PC-3 (cell line): Measurements from ENCODE around the gene PHC3. TPM values are rescaled to one million over a fixed set of nuclear protein-coding genes. Genes with fewer than 3 reads are reported as not detected.

Experiments used
- ATAC-seq: fragments of 200-7000 bp; cut with Tn5 transposase; 2 replicates; pipeline ENCODE4 v1.9.1; 2020; ENCODE audit warnings: mild to moderate bottlenecking, moderate library complexity
- BruUV-seq: library from RNA; stranded (reverse); fragments of 400-500 nt; replicated peaks from 2 replicates; lab custom pipeline; 2021; lab: Mats Ljungman, UMichigan
- CTCF ChIA-PET: fragments of 300-600 bp; sonication (Branson Sonifier 250); formaldehyde crosslinking; loops from one replicate; lab custom pipeline; 2022; ENCODE audit warnings: antibody characterized with exemption; lab: Charles Lee
- POLR2A ChIA-PET: fragments of 300-600 bp; sonication (Branson Sonifier 250); formaldehyde crosslinking; loops from one replicate; lab custom pipeline; 2022; ENCODE audit warnings: antibody characterized with exemption; ENCODE audit not compliant: unreplicated experiment; lab: Charles Lee
- DNase-seq: peaks from one replicate; pipeline ENCODE4 v3.0.0-alpha.2; 2015
- H2AFZ ChIP-seq: fragments of 300-600 bp; sonication (generic); 2 replicates; pipeline ENCODE4 v1.6.0; 2016; ENCODE audit warnings: antibody characterized with exemption, low read length
- H3F3A ChIP-seq: fragments of 300-600 bp; sonication (generic); one replicate; pipeline ENCODE4 v1.6.0; 2017; ENCODE audit warnings: antibody characterized with exemption, low read length, control low read depth, mild to moderate bottlenecking; ENCODE audit not compliant: unreplicated experiment
- H3K27ac ChIP-seq: fragments of 300-600 bp; sonication (generic); 2 replicates; pipeline ENCODE4 v1.5.1; 2016; ENCODE audit warnings: mild to moderate bottlenecking, low read length
- H3K27me3 ChIP-seq: fragments of 300-600 bp; sonication (generic); 2 replicates; pipeline ENCODE4 v1.6.1; 2016; ENCODE audit warnings: low read length, mixed read lengths
- H3K36me3 ChIP-seq: fragments of 300-600 bp; sonication (generic); 2 replicates; pipeline ENCODE4 v1.6.1; 2016; ENCODE audit warnings: low read depth, mixed run types, low read length, mixed read lengths
- H3K4me1 ChIP-seq: fragments of 300-600 bp; sonication (generic); 2 replicates; pipeline ENCODE4 v1.5.1; 2016; ENCODE audit warnings: low read length; ENCODE audit not compliant: insufficient read depth
- H3K4me2 ChIP-seq: fragments of 300-600 bp; sonication (generic); 2 replicates; pipeline ENCODE4 v1.6.0; 2016; ENCODE audit warnings: low read length
- H3K4me3 ChIP-seq: fragments of 300-600 bp; sonication (generic); 2 replicates; pipeline ENCODE4 v1.5.1; 2016; ENCODE audit warnings: mild to moderate bottlenecking, low read length, mixed read lengths
- H3K79me2 ChIP-seq: fragments of 300-600 bp; sonication (generic); 2 replicates; pipeline ENCODE4 v1.6.1; 2017; ENCODE audit warnings: low read length, mixed read lengths
- H3K9ac ChIP-seq: fragments of 300-600 bp; sonication (generic); 2 replicates; pipeline ENCODE4 v1.6.0; 2016; ENCODE audit warnings: mild to moderate bottlenecking, low read length
- H3K9me2 ChIP-seq: fragments of 300-600 bp; sonication (generic); replicated peaks from 2 replicates; pipeline ENCODE4 v1.6.1; 2016; ENCODE audit warnings: mixed run types, low read length, mixed read lengths
- H3K9me3 ChIP-seq: fragments of 300-600 bp; sonication (generic); 2 replicates; pipeline ENCODE4 v1.6.1; 2016; ENCODE audit warnings: low read length, mixed read lengths
- H4K20me1 ChIP-seq: fragments of 300-600 bp; sonication (generic); 2 replicates; pipeline ENCODE4 v1.6.1; 2016; ENCODE audit warnings: low read length, mixed read lengths
- CTCF ChIP-seq: fragments of 300-600 bp; sonication (generic); conservative IDR thresholded peaks from 2 replicates; pipeline ENCODE4 v1.5.1; 2017; ENCODE audit warnings: antibody characterized with exemption, low read depth, mild to moderate bottlenecking, low read length
- EZH2 ChIP-seq: fragments of 300-600 bp; sonication (generic); IDR thresholded peaks from one replicate; pipeline ENCODE4 v1.6.1; 2017; ENCODE audit warnings: antibody characterized with exemption, mild to moderate bottlenecking, low read length; ENCODE audit not compliant: unreplicated experiment
- EZH2phosphoT487 ChIP-seq: fragments of 300-600 bp; sonication (generic); IDR thresholded peaks from 2 replicates; pipeline ENCODE4 v1.6.1; 2018; ENCODE audit warnings: mild to moderate bottlenecking, antibody characterized with exemption, low read length, borderline replicate concordance
- intact Hi-C: fragments of 100-400 bp; cut with micrococcal nuclease; formaldehyde crosslinking; loops from 2 replicates; pipeline ENCODE4 v1.9.0; 2023
- total RNA-seq: library from RNA; depleted of rRNA; stranded (reverse); fragments of >200 nt; gene quantifications from 2 replicates; pipeline ENCODE4 v1.2.3, GENCODE V29; 2014

Gene PHC3
- total RNA-seq, 1 experiment from 2014 or later = 7.5 TPM

DNA sequence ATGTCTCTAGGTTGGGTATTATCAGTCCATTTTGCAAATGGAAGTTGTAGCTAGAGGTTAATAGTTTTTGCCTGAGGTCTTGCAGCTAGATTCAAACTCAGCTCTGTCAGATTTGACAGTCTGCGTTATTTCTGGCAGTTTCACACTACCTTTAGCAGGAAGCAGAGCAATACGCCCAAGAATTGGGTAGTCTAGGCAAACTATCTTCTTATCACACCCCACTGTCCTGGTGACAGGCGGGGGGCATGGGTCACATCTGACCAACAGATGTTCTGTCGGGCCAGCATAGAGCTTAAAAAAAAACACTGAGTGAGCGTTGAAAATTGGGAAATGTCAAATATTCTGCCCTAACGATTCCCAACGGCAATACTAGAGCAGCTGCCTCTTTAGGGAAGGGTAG is 138.0 kb downstream of the PHC3 start:
- Histone ChIP-seq H3K27ac (no peak overlapping the region), H3K4me2 (no peak overlapping the region), H3K79me2 (no peaks in the 10 kb centered on the region), H2AFZ (no peak overlapping the region), H4K20me1 (no peaks in the 10 kb centered on the region), H3K4me1 (peaks cover 27% of the 10 kb centered on the region), H3K4me3 (no peak overlapping the region), H3K9me3 (no peaks in the 10 kb centered on the region), H3F3A (no peaks in the 10 kb centered on the region), H3K9ac (no peak overlapping the region), H3K36me3 (no peaks in the 10 kb centered on the region), H3K27me3 (peaks cover 10% of the 10 kb centered on the region), H3K9me2 (no peaks in the 10 kb centered on the region)
- intact Hi-C loops = no loop called here
- ATAC-seq (no peak), DNase-seq (no peak)
- no TSS peak for BruUV-seq
- ChIA-PET CTCF (no interaction called here), POLR2A (no interaction called here)
- TF ChIP-seq EZH2phosphoT487 (no peak), EZH2 (no peak), CTCF (no peak)

- POLR2A ChIA-PET = no interaction called here
- peak overlapping the region; percentile 77 for H3K4me3 ChIP-seq
- peak overlapping the region; percentile 55 for H2AFZ ChIP-seq
- no peaks in the 10 kb centered on the region for H3K9me3 ChIP-seq
- CTCF ChIA-PET = interaction anchor here (0.9 kb wide), 1 partner anchor 14 kb away, joined by 7 read pairs; no protein-coding TSS in a partner anchor
- H3F3A ChIP-seq = no peaks in the 10 kb centered on the region
- no peaks in the 10 kb centered on the region for H3K9me2 ChIP-seq
- TF ChIP-seq CTCF = no peak
- no peak for TF ChIP-seq EZH2phosphoT487
- TF ChIP-seq EZH2 = no peak
- no peak overlapping the region for H3K27ac ChIP-seq
- no peak overlapping the region for H3K9ac ChIP-seq
- H3K27me3 ChIP-seq = peaks cover 10% of the 10 kb centered on the region
- no TSS peak for BruUV-seq
- no peaks in the 10 kb centered on the region for H3K79me2 ChIP-seq
- intact Hi-C loops = no loop called here
- H3K4me1 ChIP-seq = peaks cover 9% of the 10 kb centered on the region; the same call in 1 of the 2 replicates
- H4K20me1 ChIP-seq = no peaks in the 10 kb centered on the region
- ATAC-seq (no peak), DNase-seq (no peak)
- H3K36me3 ChIP-seq = no peaks in the 10 kb centered on the region
- H3K4me2 ChIP-seq = peak overlapping the region; percentile 92
Observed at GRCh38 chr3:170040418-170040817, 141.1 kb downstream of the PHC3 start.

- H3K9ac ChIP-seq = peak overlapping the region; percentile 5; the same call in 1 of the 2 replicates
- DNase-seq = peak; percentile 52
- peak overlapping the region; percentile 77 for H3K4me3 ChIP-seq
- peak overlapping the region; percentile 95 for H2AFZ ChIP-seq
- no peaks in the 10 kb centered on the region for H3F3A ChIP-seq
- no peaks in the 10 kb centered on the region for H3K36me3 ChIP-seq
- ATAC-seq = peak; percentile 28
- BruUV-seq = no TSS peak
- H3K27ac ChIP-seq = no peak overlapping the region
- H3K4me2 ChIP-seq = peak overlapping the region; percentile 92
- ChIA-PET POLR2A (no interaction called here), CTCF (interaction anchor here (0.5 kb wide), 1 partner anchor 375 kb away, joined by 3 read pairs; no protein-coding TSS in a partner anchor)
- intact Hi-C loops = loop anchor here (5.0 kb wide), 1 partner anchor 266 kb away; the partner anchor contains the start of gene MYNN
- H4K20me1 ChIP-seq = no peaks in the 10 kb centered on the region
- H3K79me2 ChIP-seq = no peaks in the 10 kb centered on the region
- no peaks in the 10 kb centered on the region for H3K9me2 ChIP-seq
- H3K9me3 ChIP-seq = no peaks in the 10 kb centered on the region
- H3K27me3 ChIP-seq = peaks cover 10% of the 10 kb centered on the region
- TF ChIP-seq CTCF (peak; percentile 49), EZH2phosphoT487 (no peak)
- H3K4me1 ChIP-seq = peaks cover 9% of the 10 kb centered on the region; the same call in 1 of the 2 replicates
Observed at GRCh38 chr3:170038434-170039110, 143.0 kb downstream of the PHC3 start.
